SK-N-SH (cell line): ENCODE data around the gene DIAPH2. TPM values are rescaled to one million over a fixed set of nuclear protein-coding genes. Genes with fewer than 3 reads are reported as not detected.

Experiments
- CTCF ChIA-PET: fragments of 300-600, 350-600 bp; formaldehyde crosslinking; extraction: SDS; loops from one replicate; lab custom pipeline; 2021; lab: Yijun Ruan, JAX
- POLR2A ChIA-PET: fragments of 350-600 bp; sonication (Branson Sonifier 250); formaldehyde crosslinking; extraction: SDS; loops from one replicate; lab custom pipeline; 2020; ENCODE audit warnings: antibody characterized with exemption, inconsistent platforms; lab: Yijun Ruan, JAX
- DNase-seq: peaks from one replicate; pipeline ENCODE4 v3.0.0; 2012
- H2AFZ ChIP-seq: fragments of 200-600 bp; sonication (generic); 2 replicates; pipeline ENCODE4 v1.8.1; 2016; ENCODE audit warnings: antibody characterized with exemption, mild to moderate bottlenecking, low read depth
- H3F3A ChIP-seq: fragments of 200-600 bp; sonication (generic); replicated peaks from 2 replicates; pipeline ENCODE3; 2016; ENCODE audit warnings: antibody characterized with exemption, mild to moderate bottlenecking; ENCODE audit not compliant: insufficient read depth
- H3K27ac ChIP-seq, 2 experiments: fragments of 200-500 bp in 1 of 2; fragments of 200-600 bp in 1 of 2; sonication (Bioruptor generic) in 1 of 2; sonication (generic), shearing (Covaris generic) in 1 of 2; 2 replicates each; pipeline versions ENCODE4 v1.5.1 to v1.6.1; 2014 to 2016; ENCODE audit warnings: low read depth in 2 of 2, inconsistent platforms in 1 of 2, low read length in 1 of 2, mild to moderate bottlenecking in 1 of 2, mixed read lengths in 1 of 2
- H3K27me3 ChIP-seq: fragments of 200-600 bp; sonication (generic), shearing (Covaris generic); 2 replicates; pipeline ENCODE4 v1.6.1; 2016; ENCODE audit warnings: mixed run types; ENCODE audit not compliant: insufficient read depth
- H3K36me3 ChIP-seq, 2 experiments: fragments of 200-500 bp in 1 of 2; fragments of 200-600 bp in 1 of 2; sonication (Bioruptor generic) in 1 of 2; sonication (generic) in 1 of 2; replicated peaks in 1 of 2; 2 replicates each; pipeline versions ENCODE3 to v1.5.1; 2014 to 2016; ENCODE audit warnings: low read length in 1 of 2, mild to moderate bottlenecking in 1 of 2; ENCODE audit not compliant: insufficient read depth in 2 of 2, control insufficient read depth in 1 of 2
- H3K4me1 ChIP-seq, 2 experiments: fragments of 200-500 bp in 1 of 2; fragments of 200-600 bp in 1 of 2; sonication (Bioruptor generic) in 1 of 2; sonication (generic), shearing (Covaris generic) in 1 of 2; 2 replicates each; pipeline versions ENCODE4 v1.5.1 to v1.6.1; 2014 to 2016; ENCODE audit warnings: low read depth in 1 of 2, low read length in 1 of 2, mixed run types in 1 of 2; ENCODE audit not compliant: insufficient read depth in 2 of 2, control insufficient read depth in 1 of 2
- H3K4me2 ChIP-seq: fragments of 200-600 bp; sonication (generic), shearing (Covaris generic); 2 replicates; pipeline ENCODE4 v1.6.1; 2017; ENCODE audit warnings: mixed run types
- H3K4me3 ChIP-seq, 2 experiments: fragments of 200-500 bp in 1 of 2; fragments of 200-600 bp in 1 of 2; sonication (Bioruptor generic) in 1 of 2; sonication (generic), shearing (Covaris generic) in 1 of 2; 2 replicates each; pipeline versions ENCODE4 v1.5.1 to v1.8.1; 2014 to 2016; ENCODE audit warnings: low read depth in 2 of 2, inconsistent platforms in 1 of 2, low read length in 1 of 2, mild to moderate bottlenecking in 1 of 2, mixed read lengths in 1 of 2, moderate library complexity in 1 of 2
- H3K79me2 ChIP-seq: fragments of 200-600 bp; sonication (generic); 2 replicates; pipeline ENCODE4 v1.8.1; 2017; ENCODE audit warnings: mild to moderate bottlenecking; ENCODE audit not compliant: insufficient read depth
- H3K9ac ChIP-seq: fragments of 200-600 bp; sonication (generic); 2 replicates; pipeline ENCODE4 v1.6.1; 2017; ENCODE audit warnings: mixed run types
- H3K9me2 ChIP-seq: fragments of 200-600 bp; sonication (generic); 2 replicates; pipeline ENCODE4 v1.6.1; 2017; ENCODE audit warnings: mixed run types
- H3K9me3 ChIP-seq: fragments of 200-600 bp; sonication (generic); 2 replicates; pipeline ENCODE4 v1.6.1; 2017; ENCODE audit warnings: mixed run types, mild to moderate bottlenecking, moderate library complexity
- H4K20me1 ChIP-seq: fragments of 200-600 bp; sonication (generic); 2 replicates; pipeline ENCODE4 v1.6.1; 2017; ENCODE audit warnings: mild to moderate bottlenecking, mixed run types; ENCODE audit not compliant: insufficient read depth
- ELF1 ChIP-seq: IDR thresholded peaks from 2 replicates; pipeline ENCODE4 v1.4.0; 2012
- FOXM1 ChIP-seq: IDR thresholded peaks from 2 replicates; pipeline ENCODE4 v1.4.0; 2012; ENCODE audit warnings: low read depth, mild to moderate bottlenecking
- MEF2A ChIP-seq: IDR thresholded peaks from 2 replicates; pipeline ENCODE4 v1.4.0; 2012; ENCODE audit warnings: low read depth, borderline replicate concordance
- NFIC ChIP-seq: IDR thresholded peaks from 2 replicates; pipeline ENCODE4 v1.4.0; 2012; ENCODE audit warnings: borderline replicate concordance
- NRF1 ChIP-seq: IDR thresholded peaks from 2 replicates; pipeline ENCODE4 v1.6.1; 2012; ENCODE audit warnings: low read depth, mild to moderate bottlenecking, low read length
- POLR2AphosphoS5 ChIP-seq: IDR thresholded peaks from 2 replicates; pipeline ENCODE4 v1.6.1; 2012; ENCODE audit warnings: low read depth, low read length
- REST ChIP-seq: IDR thresholded peaks from 2 replicates; pipeline ENCODE4 v1.6.1; 2012; ENCODE audit warnings: mild to moderate bottlenecking, low read depth, low read length, moderate library complexity
- SIN3A ChIP-seq: IDR thresholded peaks from 2 replicates; pipeline ENCODE4 v1.6.1; 2012; ENCODE audit warnings: low read depth, mild to moderate bottlenecking, low read length, moderate library complexity, borderline replicate concordance
- SMC3 ChIP-seq: IDR thresholded peaks from 2 replicates; pipeline ENCODE4 v1.6.1; 2012; ENCODE audit warnings: low read depth, low read length, improper control_type of control experiment
- TEAD4 ChIP-seq: IDR thresholded peaks from 2 replicates; pipeline ENCODE4 v1.4.0; 2012; ENCODE audit warnings: mild to moderate bottlenecking, borderline replicate concordance; ENCODE audit not compliant: insufficient read depth
- USF1 ChIP-seq: IDR thresholded peaks from 2 replicates; pipeline ENCODE4 v1.4.0; 2012; ENCODE audit warnings: low read depth, borderline replicate concordance
- USF2 ChIP-seq: fragments of 150-350 bp; IDR thresholded peaks from 2 replicates; pipeline ENCODE4 v1.6.1; 2017; ENCODE audit warnings: antibody characterized with exemption, low read length, low read depth, borderline replicate concordance
- WGBS: methylation state at CpG from one replicate; pipeline ENCODE4 v1.1.6; 2017; ENCODE audit warnings: low lambda C conversion rate; 5-methylcytosine and 5-hydroxymethylcytosine counted together
- polyA plus RNA-seq, 3 experiments: library from polyadenylated mRNA; depleted of rRNA; stranded (reverse); fragments of >200 nt; gene quantifications; 2 replicates each; pipeline ENCODE4 v1.2.3, GENCODE V29; 2012
- TF ChIP-seq, protein P1 (sequence below): IDR thresholded peaks from 2 replicates; pipeline ENCODE4 v1.4.0; 2012; ENCODE audit warnings: low read depth, borderline replicate concordance

Gene DIAPH2
- polyA plus RNA-seq, 1 of the 3 experiments (the other 2 are of a cell fraction): 1.1 TPM

GRCh38 chrX:96687776-96688175 lies 3.1 kb downstream of the DIAPH2 start (continued):
- TF ChIP-seq NRF1 (no peak), POLR2AphosphoS5 (no peak), REST (no peak), USF1 (no peak), NFIC (no peak)

DNA sequence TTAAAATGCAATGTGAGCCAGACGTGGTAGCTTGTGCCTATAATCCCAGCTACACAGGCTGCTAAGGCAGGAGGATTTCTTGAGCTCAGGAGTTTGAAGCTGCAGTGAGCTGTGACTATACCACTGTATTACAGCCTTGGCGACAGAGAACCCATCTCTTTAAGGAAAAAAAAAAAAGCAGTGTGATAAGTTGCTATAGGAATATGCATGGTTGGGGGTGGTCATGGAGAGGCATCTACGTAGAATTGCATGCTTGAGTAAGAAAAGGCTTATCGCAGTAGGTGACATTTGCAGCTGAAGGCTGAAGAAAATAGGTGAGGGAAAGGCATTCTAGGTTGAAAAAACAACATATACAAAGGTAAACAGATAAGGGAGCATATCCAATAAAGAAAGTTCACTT lies 4.1 kb downstream of the DIAPH2 start:
- Histone ChIP-seq H3K9me3 (no peaks in the 10 kb centered on the region), H3K9ac (no peak overlapping the region), H3K79me2 (peaks cover 24% of the 10 kb centered on the region), H3K27me3 (no peaks in the 10 kb centered on the region), H3K4me3 (no peak overlapping the region), H3K27ac (no peak overlapping the region), H3F3A (no peaks in the 10 kb centered on the region), H3K9me2 (no peaks in the 10 kb centered on the region), H4K20me1 (no peaks in the 10 kb centered on the region), H3K4me2 (no peak overlapping the region), H3K4me1 (peaks cover 0 to 2% of the 10 kb centered on the region in 2 experiments; a peak in 1 of 4 replicates), H2AFZ (no peak overlapping the region), H3K36me3 (no peaks in the 10 kb centered on the region)
- no peak for DNase-seq
- ChIA-PET CTCF (interaction anchor here (0.6 kb wide), 1 partner anchor 37 kb away, joined by 3 read pairs; no protein-coding TSS in a partner anchor), POLR2A (no interaction called here)
- TF ChIP-seq FOXM1: no peak
- no peak for TF ChIP-seq TEAD4
- TF ChIP-seq MEF2A: no peak
- TF ChIP-seq NFIC: no peak
- no peak for TF ChIP-seq SMC3
- no peak for TF ChIP-seq ELF1
- TF ChIP-seq USF2: no peak
- TF ChIP-seq, protein P1, sequence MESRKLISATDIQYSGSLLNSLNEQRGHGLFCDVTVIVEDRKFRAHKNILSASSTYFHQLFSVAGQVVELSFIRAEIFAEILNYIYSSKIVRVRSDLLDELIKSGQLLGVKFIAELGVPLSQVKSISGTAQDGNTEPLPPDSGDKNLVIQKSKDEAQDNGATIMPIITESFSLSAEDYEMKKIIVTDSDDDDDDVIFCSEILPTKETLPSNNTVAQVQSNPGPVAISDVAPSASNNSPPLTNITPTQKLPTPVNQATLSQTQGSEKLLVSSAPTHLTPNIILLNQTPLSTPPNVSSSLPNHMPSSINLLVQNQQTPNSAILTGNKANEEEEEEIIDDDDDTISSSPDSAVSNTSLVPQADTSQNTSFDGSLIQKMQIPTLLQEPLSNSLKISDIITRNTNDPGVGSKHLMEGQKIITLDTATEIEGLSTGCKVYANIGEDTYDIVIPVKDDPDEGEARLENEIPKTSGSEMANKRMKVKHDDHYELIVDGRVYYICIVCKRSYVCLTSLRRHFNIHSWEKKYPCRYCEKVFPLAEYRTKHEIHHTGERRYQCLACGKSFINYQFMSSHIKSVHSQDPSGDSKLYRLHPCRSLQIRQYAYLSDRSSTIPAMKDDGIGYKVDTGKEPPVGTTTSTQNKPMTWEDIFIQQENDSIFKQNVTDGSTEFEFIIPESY: no peak
- no peak for TF ChIP-seq SIN3A
- WGBS: 47% methylated on average over 4 of the region's 4 CpGs
